Measurements from ENCODE around the gene BCR. TPM values are rescaled to one million over a fixed set of nuclear protein-coding genes. Genes with fewer than 3 reads are reported as not detected.

Gene BCR
- polyA plus RNA-seq (2013), result 49.8 and 53.0 TPM in 2 replicates

GRCh38 chr22:23180301-23180892, at the start of gene BCR:
TSS of gene BCR (plus strand) at chr22:23180509. CDS start at chr22:23180961, 452 bp downstream.
- peak within 1 kb of the TSS; percentile 95 for H4K91ac ChIP-seq (ENCODE audit: low read depth, low read length)
- H2AFZ ChIP-seq (ENCODE audit: insufficient read depth, low read length, poor library complexity), result peak within 1 kb of the TSS; percentile 59
- peak within 1 kb of the TSS; percentile 89 for H3K4ac ChIP-seq (ENCODE audit: low read depth, low read length)
- peak within 1 kb of the TSS; percentile 39 for H2BK12ac ChIP-seq (ENCODE audit: low read length)
- H3K79me1 ChIP-seq (ENCODE audit: low read length), result peaks cover 29% of the 10 kb centered on the region
- peak within 1 kb of the TSS; percentile 69 for H3K27ac ChIP-seq (ENCODE audit: low read depth, low read length)
- peak within 1 kb of the TSS; percentile 88 for H3K4me3 ChIP-seq (ENCODE audit: low read depth, low read length)
- peak within 1 kb of the TSS; percentile 88 for H3K4me2 ChIP-seq (ENCODE audit: low read length)
- peaks cover 13 to 15% of the 10 kb centered on the region in 2 experiments for H3K36me3 ChIP-seq (ENCODE audit: control insufficient read depth in 1 of 2, insufficient read depth in 2 of 2, low read length in 2 of 2)
- H3K9me3 ChIP-seq (ENCODE audit: insufficient read depth, low read depth, low read length), result peaks cover 17% of the 10 kb centered on the region
- H3K79me2 ChIP-seq (ENCODE audit: control insufficient read depth, insufficient read depth, low read length, poor library complexity), result peaks cover 38% of the 10 kb centered on the region
- peak within 1 kb of the TSS; percentile 83 for H2AK5ac ChIP-seq (ENCODE audit: low read length)
- no peaks in the 10 kb centered on the region for H3K27me3 ChIP-seq (ENCODE audit: insufficient read depth, low read length)
- no CpG with 5 or more reads among the region's 88 CpGs for WGBS (ENCODE audit: extremely low coverage, insufficient coverage, insufficient read length)
- H2BK5ac ChIP-seq (ENCODE audit: low read depth, low read length, poor library complexity), result peak within 1 kb of the TSS; percentile 75
- H4K8ac ChIP-seq (ENCODE audit: low read depth, low read length), result peak within 1 kb of the TSS; percentile 90
- H3K23ac ChIP-seq (ENCODE audit: low read length), result no peak within 1 kb of the TSS
- DNase-seq, result peak; percentile 58 to 74
- peak within 1 kb of the TSS; percentile 70 for H4K12ac ChIP-seq (ENCODE audit: low read depth, low read length)
- peaks cover 45 to 55% of the 10 kb centered on the region in 2 experiments for H3K4me1 ChIP-seq (ENCODE audit: control insufficient read depth in 1 of 2, insufficient read depth in 2 of 2, low read length in 2 of 2)
- H2BK120ac ChIP-seq (ENCODE audit: insufficient read depth, low read length, poor library complexity), result peak within 1 kb of the TSS; percentile 85
- peak within 1 kb of the TSS; percentile 91 for H3K9ac ChIP-seq (ENCODE audit: low read length)
- H3K18ac ChIP-seq (ENCODE audit: low read length), result peak within 1 kb of the TSS; percentile 89
- H3K14ac ChIP-seq (ENCODE audit: low read length), result peak within 1 kb of the TSS; percentile 97

GRCh38 chr22:23130697-23131096, 49.6 kb upstream of the BCR start:
- H2BK12ac ChIP-seq (ENCODE audit: low read length), result no peak overlapping the region
- H3K79me2 ChIP-seq (ENCODE audit: control insufficient read depth, insufficient read depth, low read length, poor library complexity), result no peaks in the 10 kb centered on the region
- no peak overlapping the region for H2BK5ac ChIP-seq (ENCODE audit: low read depth, low read length, poor library complexity)
- WGBS (ENCODE audit: extremely low coverage, insufficient coverage, insufficient read length), result no CpG with 5 or more reads among the region's 3 CpGs
- no peak overlapping the region for H2AFZ ChIP-seq (ENCODE audit: insufficient read depth, low read length, poor library complexity)
- no peaks in the 10 kb centered on the region for H3K36me3 ChIP-seq (ENCODE audit: control insufficient read depth in 1 of 2, insufficient read depth in 2 of 2, low read length in 2 of 2)
- H3K4me2 ChIP-seq (ENCODE audit: low read length), result no peak overlapping the region
- no peak overlapping the region for H3K14ac ChIP-seq (ENCODE audit: low read length)
- no peak overlapping the region for H3K4me3 ChIP-seq (ENCODE audit: low read depth, low read length)
- no peak overlapping the region for H3K27ac ChIP-seq (ENCODE audit: low read depth, low read length)
- H3K79me1 ChIP-seq (ENCODE audit: low read length), result no peaks in the 10 kb centered on the region
- H4K91ac ChIP-seq (ENCODE audit: low read depth, low read length), result no peak overlapping the region
- no peak overlapping the region for H2AK5ac ChIP-seq (ENCODE audit: low read length)
- H4K8ac ChIP-seq (ENCODE audit: low read depth, low read length), result no peak overlapping the region
- no peak overlapping the region for H3K23ac ChIP-seq (ENCODE audit: low read length)
- no peak overlapping the region for H3K18ac ChIP-seq (ENCODE audit: low read length)
- H3K4ac ChIP-seq (ENCODE audit: low read depth, low read length), result no peak overlapping the region
- no peak for DNase-seq
- no peak overlapping the region for H3K9ac ChIP-seq (ENCODE audit: low read length)
- no peaks in the 10 kb centered on the region for H3K9me3 ChIP-seq (ENCODE audit: insufficient read depth, low read depth, low read length)
- no peaks in the 10 kb centered on the region for H3K4me1 ChIP-seq (ENCODE audit: control insufficient read depth in 1 of 2, insufficient read depth in 2 of 2, low read length in 2 of 2)
- no peaks in the 10 kb centered on the region for H3K27me3 ChIP-seq (ENCODE audit: insufficient read depth, low read length)
- H4K12ac ChIP-seq (ENCODE audit: low read depth, low read length), result no peak overlapping the region
- no peak overlapping the region for H2BK120ac ChIP-seq (ENCODE audit: insufficient read depth, low read length, poor library complexity)

GRCh38 chr22:23131931-23132330, 48.4 kb upstream of the BCR start:
- Histone ChIP-seq H3K79me1 (ENCODE audit: low read length) (no peaks in the 10 kb centered on the region), H3K27ac (ENCODE audit: low read depth, low read length) (no peak overlapping the region), H2BK5ac (ENCODE audit: low read depth, low read length, poor library complexity) (no peak overlapping the region), H3K14ac (ENCODE audit: low read length) (no peak overlapping the region), H3K4me1 (ENCODE audit: control insufficient read depth in 1 of 2, insufficient read depth in 2 of 2, low read length in 2 of 2) (no peaks in the 10 kb centered on the region), H2BK120ac (ENCODE audit: insufficient read depth, low read length, poor library complexity) (no peak overlapping the region), H3K23ac (ENCODE audit: low read length) (no peak overlapping the region), H4K8ac (ENCODE audit: low read depth, low read length) (no peak overlapping the region), H3K36me3 (ENCODE audit: control insufficient read depth in 1 of 2, insufficient read depth in 2 of 2, low read length in 2 of 2) (no peaks in the 10 kb centered on the region), H2BK12ac (ENCODE audit: low read length) (no peak overlapping the region), H3K4me2 (ENCODE audit: low read length) (no peak overlapping the region), H4K91ac (ENCODE audit: low read depth, low read length) (no peak overlapping the region), H4K12ac (ENCODE audit: low read depth, low read length) (no peak overlapping the region), H3K9me3 (ENCODE audit: insufficient read depth, low read depth, low read length) (no peaks in the 10 kb centered on the region), H2AFZ (ENCODE audit: insufficient read depth, low read length, poor library complexity) (no peak overlapping the region), H3K4me3 (ENCODE audit: low read depth, low read length) (no peak overlapping the region), H3K4ac (ENCODE audit: low read depth, low read length) (no peak overlapping the region), H3K79me2 (ENCODE audit: control insufficient read depth, insufficient read depth, low read length, poor library complexity) (no peaks in the 10 kb centered on the region), H3K18ac (ENCODE audit: low read length) (no peak overlapping the region), H2AK5ac (ENCODE audit: low read length) (no peak overlapping the region), H3K9ac (ENCODE audit: low read length) (no peak overlapping the region), H3K27me3 (ENCODE audit: insufficient read depth, low read length) (no peaks in the 10 kb centered on the region)
- DNase-seq, result no peak
- no CpG with 5 or more reads among the region's 6 CpGs for WGBS (ENCODE audit: extremely low coverage, insufficient coverage, insufficient read length)

GRCh38 chr22:23132376-23133091, 47.8 kb upstream of the BCR start:
- no peaks in the 10 kb centered on the region for H3K9me3 ChIP-seq (ENCODE audit: insufficient read depth, low read depth, low read length)
- WGBS (ENCODE audit: extremely low coverage, insufficient coverage, insufficient read length), result no CpG with 5 or more reads among the region's 10 CpGs
- H3K4me3 ChIP-seq (ENCODE audit: low read depth, low read length), result no peak overlapping the region

More at GRCh38 chr22:23132376-23133091, 47.8 kb upstream of the BCR start:
- H3K27ac ChIP-seq (ENCODE audit: low read depth, low read length), result no peak overlapping the region
- no peak overlapping the region for H3K18ac ChIP-seq (ENCODE audit: low read length)
- no peaks in the 10 kb centered on the region for H3K79me1 ChIP-seq (ENCODE audit: low read length)
- no peak overlapping the region for H2BK5ac ChIP-seq (ENCODE audit: low read depth, low read length, poor library complexity)
- no peak overlapping the region for H2AFZ ChIP-seq (ENCODE audit: insufficient read depth, low read length, poor library complexity)
- no peaks in the 10 kb centered on the region for H3K79me2 ChIP-seq (ENCODE audit: control insufficient read depth, insufficient read depth, low read length, poor library complexity)
- DNase-seq, result no peak
- H4K91ac ChIP-seq (ENCODE audit: low read depth, low read length), result no peak overlapping the region
- no peaks in the 10 kb centered on the region for H3K4me1 ChIP-seq (ENCODE audit: control insufficient read depth in 1 of 2, insufficient read depth in 2 of 2, low read length in 2 of 2)
- H4K8ac ChIP-seq (ENCODE audit: low read depth, low read length), result no peak overlapping the region
- no peaks in the 10 kb centered on the region for H3K27me3 ChIP-seq (ENCODE audit: insufficient read depth, low read length)
- no peak overlapping the region for H2BK120ac ChIP-seq (ENCODE audit: insufficient read depth, low read length, poor library complexity)
- H3K23ac ChIP-seq (ENCODE audit: low read length), result no peak overlapping the region
- no peak overlapping the region for H2AK5ac ChIP-seq (ENCODE audit: low read length)
- no peak overlapping the region for H4K12ac ChIP-seq (ENCODE audit: low read depth, low read length)
- no peak overlapping the region for H2BK12ac ChIP-seq (ENCODE audit: low read length)
- H3K4me2 ChIP-seq (ENCODE audit: low read length), result no peak overlapping the region
- H3K4ac ChIP-seq (ENCODE audit: low read depth, low read length), result no peak overlapping the region
- no peaks in the 10 kb centered on the region for H3K36me3 ChIP-seq (ENCODE audit: control insufficient read depth in 1 of 2, insufficient read depth in 2 of 2, low read length in 2 of 2)
- no peak overlapping the region for H3K9ac ChIP-seq (ENCODE audit: low read length)
- no peak overlapping the region for H3K14ac ChIP-seq (ENCODE audit: low read length)

Data from trophoblast cell (in vitro differentiated cells and primary cell).